Karpas-422 (cell line): ENCODE results near the gene HSF4. TPM values are rescaled to one million over a fixed set of nuclear protein-coding genes. Genes with fewer than 3 reads are reported as not detected.
A peak's percentile ranks its signal among the peaks of the same experiment; 100 is the strongest.

Experiments
- DNase-seq: peaks from one replicate; pipeline ENCODE4 v3.0.0-alpha.2; 2015
- H2AFZ ChIP-seq: fragments of 200-600 bp; sonication (generic); 2 replicates; pipeline ENCODE4 v1.6.1; 2014; ENCODE audit warnings: antibody characterized with exemption, low read length, mixed read lengths
- H3K27ac ChIP-seq: fragments of 200-600 bp; sonication (generic); 2 replicates; pipeline ENCODE4 v1.5.1; 2014; ENCODE audit warnings: mild to moderate bottlenecking, low read length, moderate library complexity
- H3K27me3 ChIP-seq: fragments of 200-600 bp; sonication (generic); 2 replicates; pipeline ENCODE4 v1.6.1; 2014; ENCODE audit warnings: low read length, mixed read lengths
- H3K36me3 ChIP-seq: fragments of 200-600 bp; sonication (generic); 2 replicates; pipeline ENCODE4 v1.6.1; 2014; ENCODE audit warnings: low read length, mixed read lengths; ENCODE audit not compliant: insufficient read depth
- H3K4me1 ChIP-seq: fragments of 200-600 bp; sonication (generic); 2 replicates; pipeline ENCODE4 v1.6.1; 2014; ENCODE audit warnings: mild to moderate bottlenecking, low read length, mixed read lengths
- H3K4me2 ChIP-seq: fragments of 200-600 bp; sonication (generic); 2 replicates; pipeline ENCODE4 v1.6.1; 2014; ENCODE audit warnings: low read length, low read depth, mild to moderate bottlenecking; ENCODE audit not compliant: poor library complexity, severe bottlenecking
- H3K4me3 ChIP-seq: fragments of 200-600 bp; sonication (generic); 2 replicates; pipeline ENCODE4 v1.5.1; 2014; ENCODE audit warnings: mild to moderate bottlenecking, antibody characterized with exemption, low read length, mixed read lengths
- H3K79me2 ChIP-seq: fragments of 200-600 bp; sonication (generic); 2 replicates; pipeline ENCODE4 v1.6.1; 2014; ENCODE audit warnings: mild to moderate bottlenecking, low read length, mixed read lengths
- H3K9ac ChIP-seq: fragments of 200-600 bp; sonication (generic); 2 replicates; pipeline ENCODE4 v1.6.0; 2014; ENCODE audit warnings: low read length
- H3K9me2 ChIP-seq: fragments of 200-600 bp; sonication (generic), shearing (Covaris generic); replicated peaks from 2 replicates; pipeline ENCODE4 v1.6.0; 2014; ENCODE audit warnings: mild to moderate bottlenecking, low read length, moderate library complexity; ENCODE audit not compliant: insufficient read depth
- H3K9me3 ChIP-seq: fragments of 300-700, 200-600 bp; sonication (generic); 2 replicates; pipeline ENCODE4 v1.6.1; 2014; ENCODE audit warnings: low read length, mixed read lengths
- H4K20me1 ChIP-seq: fragments of 200-600 bp; sonication (generic); 2 replicates; pipeline ENCODE4 v1.6.1; 2014; ENCODE audit warnings: mild to moderate bottlenecking, antibody characterized with exemption, low read length, low read depth; ENCODE audit not compliant: insufficient read depth
- total RNA-seq: library from RNA; depleted of rRNA; stranded (reverse); fragments of >200 nt; shearing (Covaris generic); gene quantifications from 2 replicates; pipeline ENCODE4 v1.2.3, GENCODE V29; 2014; ENCODE audit warnings: low replicate concordance

The HSF4 gene
- total RNA-seq, 1 experiment from 2014 or later, result 12.4 TPM

- H3K4me1 ChIP-seq, result peaks cover 19% of the 10 kb centered on the region
- no peak overlapping the region for H3K4me2 ChIP-seq
- H3K4me3 ChIP-seq, result no peak overlapping the region
Observed at GRCh38 chr16:67187175-67187890, 22.8 kb downstream of the HSF4 start.

GRCh38 chr16:67188323-67188722 is 23.8 kb downstream of the HSF4 start:
- H2AFZ ChIP-seq, result no peak overlapping the region
- H3K4me2 ChIP-seq, result no peak overlapping the region
- H3K9me2 ChIP-seq, result no peaks in the 10 kb centered on the region
- no peak overlapping the region for H3K9ac ChIP-seq
- no peak overlapping the region for H3K27ac ChIP-seq
- H3K79me2 ChIP-seq, result peaks cover 13% of the 10 kb centered on the region
- no peaks in the 10 kb centered on the region for H3K27me3 ChIP-seq
- peaks cover 1% of the 10 kb centered on the region; the same call in 1 of the 2 replicates for H3K36me3 ChIP-seq
- H4K20me1 ChIP-seq, result peaks cover 12% of the 10 kb centered on the region
- H3K4me1 ChIP-seq, result peaks cover 16% of the 10 kb centered on the region
- no peaks in the 10 kb centered on the region for H3K9me3 ChIP-seq
- DNase-seq, result no peak
- no peak overlapping the region for H3K4me3 ChIP-seq

More at GRCh38 chr16:67187175-67187890, 22.8 kb downstream of the HSF4 start:
- H3K27ac ChIP-seq, result no peak overlapping the region
- H3K79me2 ChIP-seq, result peaks cover 3% of the 10 kb centered on the region
- H3K9me2 ChIP-seq, result no peaks in the 10 kb centered on the region
- H3K9ac ChIP-seq, result no peak overlapping the region
- H3K9me3 ChIP-seq, result no peaks in the 10 kb centered on the region
- peaks cover 2% of the 10 kb centered on the region; the same call in 1 of the 2 replicates for H4K20me1 ChIP-seq
- H3K36me3 ChIP-seq, result no peaks in the 10 kb centered on the region
- H3K27me3 ChIP-seq, result no peaks in the 10 kb centered on the region
- no peak overlapping the region for H2AFZ ChIP-seq
- no peak for DNase-seq

- Histone ChIP-seq H3K79me2 (peaks cover 18% of the 10 kb centered on the region), H3K9me3 (no peaks in the 10 kb centered on the region), H3K36me3 (peaks cover 6% of the 10 kb centered on the region; the same call in 1 of the 2 replicates), H3K9ac (no peak overlapping the region), H3K9me2 (no peaks in the 10 kb centered on the region), H3K4me2 (no peak overlapping the region), H3K4me1 (peaks cover 20% of the 10 kb centered on the region), H3K27ac (no peak overlapping the region), H3K27me3 (no peaks in the 10 kb centered on the region), H4K20me1 (peaks cover 17% of the 10 kb centered on the region), H3K4me3 (no peak overlapping the region), H2AFZ (no peak overlapping the region)
- no peak for DNase-seq
Observed at GRCh38 chr16:67188798-67189197, 24.3 kb downstream of the HSF4 start.

GRCh38 chr16:67190041-67190440 is 25.5 kb downstream of the HSF4 start, which contains the start of gene EXOC3L1:
EXOC3L1 (minus strand) TSS chr16:67190136; CDS start chr16:67189676, 460 bp downstream.
- H3K27me3 ChIP-seq, result no peaks in the 10 kb centered on the region
- DNase-seq, result no peak
- H3K79me2 ChIP-seq, result peaks cover 26% of the 10 kb centered on the region
- peaks cover 16% of the 10 kb centered on the region for H3K4me1 ChIP-seq
- H3K9ac ChIP-seq, result no peak within 1 kb of the TSS
- H4K20me1 ChIP-seq, result peaks cover 28% of the 10 kb centered on the region
- no peaks in the 10 kb centered on the region for H3K9me2 ChIP-seq
- H3K4me3 ChIP-seq, result no peak within 1 kb of the TSS
- H3K9me3 ChIP-seq, result no peaks in the 10 kb centered on the region
- peaks cover 12% of the 10 kb centered on the region; the same call in 1 of the 2 replicates for H3K36me3 ChIP-seq
- H3K4me2 ChIP-seq, result no peak within 1 kb of the TSS
- H3K27ac ChIP-seq, result no peak within 1 kb of the TSS
- no peak within 1 kb of the TSS; the same call in 1 of the 2 replicates for H2AFZ ChIP-seq

GRCh38 chr16:67190448-67191399 is 26.2 kb downstream of the HSF4 start:
- no peak overlapping the region for H3K4me2 ChIP-seq
- H2AFZ ChIP-seq, result no peak overlapping the region; the same call in 1 of the 2 replicates
- no peak for DNase-seq
- peaks cover 26% of the 10 kb centered on the region for H3K79me2 ChIP-seq
- H3K27me3 ChIP-seq, result no peaks in the 10 kb centered on the region
- no peaks in the 10 kb centered on the region for H3K9me3 ChIP-seq
- H3K9ac ChIP-seq, result no peak overlapping the region
- H3K4me1 ChIP-seq, result peaks cover 16% of the 10 kb centered on the region
- H3K36me3 ChIP-seq, result peaks cover 12% of the 10 kb centered on the region; the same call in 1 of the 2 replicates
- no peak overlapping the region for H3K4me3 ChIP-seq
- H3K9me2 ChIP-seq, result no peaks in the 10 kb centered on the region
- peaks cover 28% of the 10 kb centered on the region for H4K20me1 ChIP-seq
- H3K27ac ChIP-seq, result no peak overlapping the region

GRCh38 chr16:67191411-67191994 is 27.0 kb downstream of the HSF4 start:
- Histone ChIP-seq H2AFZ (0 out of 2 replicates have a peak overlapping the region, but pooled peaks have one; percentile 70), H3K27ac (no peak overlapping the region), H3K4me2 (peak overlapping the region; percentile 99), H3K36me3 (peaks cover 12% of the 10 kb centered on the region; the same call in 1 of the 2 replicates), H3K27me3 (no peaks in the 10 kb centered on the region), H3K4me1 (peaks cover 16% of the 10 kb centered on the region), H3K9me2 (no peaks in the 10 kb centered on the region), H3K4me3 (peak overlapping the region; percentile 100), H3K79me2 (peaks cover 26% of the 10 kb centered on the region), H3K9me3 (no peaks in the 10 kb centered on the region), H4K20me1 (peaks cover 28% of the 10 kb centered on the region), H3K9ac (peak overlapping the region; percentile 100; the same call in 1 of the 2 replicates)
- no peak for DNase-seq

- Histone ChIP-seq H3K36me3 (peaks cover 12% of the 10 kb centered on the region; the same call in 1 of the 2 replicates), H2AFZ (0 out of 2 replicates have a peak within 1 kb of the TSS, but pooled peaks have one; percentile 70), H3K4me2 (peak within 1 kb of the TSS; percentile 99), H3K4me1 (peaks cover 16% of the 10 kb centered on the region), H3K9me3 (no peaks in the 10 kb centered on the region), H3K79me2 (peaks cover 26% of the 10 kb centered on the region), H3K9ac (peak within 1 kb of the TSS; percentile 100), H3K9me2 (no peaks in the 10 kb centered on the region), H3K27ac (peak within 1 kb of the TSS; percentile 58; the same call in 1 of the 2 replicates), H3K4me3 (peak within 1 kb of the TSS; percentile 100), H3K27me3 (no peaks in the 10 kb centered on the region), H4K20me1 (peaks cover 28% of the 10 kb centered on the region)
- peak; percentile 97 for DNase-seq
Observed at GRCh38 chr16:67191995-67192681, 27.6 kb downstream of the HSF4 start, which contains the start of gene E2F4. E2F4 (plus strand) TSS chr16:67192155; CDS start chr16:67192228, 73 bp downstream.
